Hepatocyte (in vitro differentiated cells): Measurements from ENCODE around the gene BGN.

Source experiments
- CTCF ChIP-seq: fragments of 200-600 bp; sonication (generic); IDR thresholded peaks from 2 replicates; pipeline ENCODE4 v1.5.1; 2016; ENCODE audit warnings: antibody characterized with exemption, mild to moderate bottlenecking; ENCODE audit not compliant: poor library complexity
- EZH2 ChIP-seq: fragments of 200-600 bp; sonication (generic); IDR thresholded peaks from 2 replicates; pipeline ENCODE4 v1.6.1; 2016; ENCODE audit warnings: antibody characterized with exemption, mild to moderate bottlenecking, borderline replicate concordance

- no peak for TF ChIP-seq CTCF
- TF ChIP-seq EZH2 = no peak
These were observed 28.5 kb downstream of the BGN start for GRCh38 chrX:153523269-153523668.
